ENCODE data around the gene SPRR1B. TPM values are rescaled to one million over a fixed set of nuclear protein-coding genes. Genes with fewer than 3 reads are reported as not detected.

Gene SPRR1B
- total RNA-seq: not detected

DNA sequence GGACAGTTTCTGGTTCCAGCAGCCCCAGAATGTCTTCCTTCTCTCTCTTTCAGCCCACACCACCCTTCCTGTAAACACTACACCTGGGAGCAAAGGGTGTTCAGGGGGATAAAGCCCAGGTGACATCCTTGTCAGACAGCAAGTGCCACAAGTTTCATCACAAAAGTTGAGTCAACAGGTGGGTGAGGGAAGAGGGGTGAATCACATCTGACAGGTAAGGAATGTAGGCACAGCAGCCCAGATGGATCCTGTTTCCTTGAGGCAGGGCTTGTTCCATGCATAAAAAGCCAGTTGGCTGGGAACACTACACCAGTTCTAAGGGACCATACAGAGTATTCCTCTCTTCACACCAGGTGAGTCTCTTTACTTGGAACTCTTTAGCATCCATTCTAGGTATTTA is at the start of gene SPRR1B:
Gene SPRR1B (plus strand): TSS at position 309 of the 400 bp plus-strand sequence. CDS start 1,143 bp downstream, outside the sequence.
- H3K27me3 ChIP-seq: no peaks in the 10 kb centered on the region

DNA sequence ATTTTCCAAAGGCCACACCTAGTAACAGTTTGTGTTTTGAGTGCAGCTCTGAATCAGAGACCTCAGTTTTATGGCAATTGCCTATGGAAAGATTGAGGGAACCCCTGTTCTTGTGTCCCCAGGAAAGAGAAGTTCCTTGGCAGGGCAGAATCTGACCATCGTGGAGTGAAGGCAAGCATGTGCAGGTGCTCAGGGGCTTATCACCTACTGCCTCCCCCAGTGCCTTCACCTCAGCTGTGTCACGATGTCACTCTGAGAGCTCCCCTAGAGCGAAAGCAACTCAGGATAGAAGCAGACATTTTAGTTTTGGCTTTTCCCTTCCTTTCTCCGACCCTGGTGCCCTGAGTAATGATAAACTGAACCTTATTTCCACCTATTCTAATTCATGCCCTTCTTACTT is 48.9 kb upstream of the SPRR1B start:
- no peak for DNase-seq
- WGBS, 2 donors (ENCODE audit: low coverage in 1 of 2): 72% methylated on average over 4 of the region's 4 CpGs; no CpG with 5 or more reads in 1 of the 2 donors
- Histone ChIP-seq H3K27ac (no peak overlapping the region), H3K4me3 (no peak overlapping the region), H3K4me1 (no peaks in the 10 kb centered on the region), H3K27me3 (no peaks in the 10 kb centered on the region), H3K36me3 (no peaks in the 10 kb centered on the region), H3K9me3 (no peaks in the 10 kb centered on the region)
- in situ Hi-C loops (cut with MboI; ENCODE audit: low pct_ligation_motif_present in 1 of 4, low pct_unique_long_range_greater_than_20kb in 1 of 4, low sequenced_read_pairs in 3 of 4) (no loop called here), intact Hi-C loops (cut with DNase I; ENCODE audit: low total_unique reads) (no loop called here)
- no peak for TF ChIP-seq EP300 (IDR thresholded peaks at IDR 0.05; ENCODE audit: low read depth)
- TF ChIP-seq, protein P1, sequence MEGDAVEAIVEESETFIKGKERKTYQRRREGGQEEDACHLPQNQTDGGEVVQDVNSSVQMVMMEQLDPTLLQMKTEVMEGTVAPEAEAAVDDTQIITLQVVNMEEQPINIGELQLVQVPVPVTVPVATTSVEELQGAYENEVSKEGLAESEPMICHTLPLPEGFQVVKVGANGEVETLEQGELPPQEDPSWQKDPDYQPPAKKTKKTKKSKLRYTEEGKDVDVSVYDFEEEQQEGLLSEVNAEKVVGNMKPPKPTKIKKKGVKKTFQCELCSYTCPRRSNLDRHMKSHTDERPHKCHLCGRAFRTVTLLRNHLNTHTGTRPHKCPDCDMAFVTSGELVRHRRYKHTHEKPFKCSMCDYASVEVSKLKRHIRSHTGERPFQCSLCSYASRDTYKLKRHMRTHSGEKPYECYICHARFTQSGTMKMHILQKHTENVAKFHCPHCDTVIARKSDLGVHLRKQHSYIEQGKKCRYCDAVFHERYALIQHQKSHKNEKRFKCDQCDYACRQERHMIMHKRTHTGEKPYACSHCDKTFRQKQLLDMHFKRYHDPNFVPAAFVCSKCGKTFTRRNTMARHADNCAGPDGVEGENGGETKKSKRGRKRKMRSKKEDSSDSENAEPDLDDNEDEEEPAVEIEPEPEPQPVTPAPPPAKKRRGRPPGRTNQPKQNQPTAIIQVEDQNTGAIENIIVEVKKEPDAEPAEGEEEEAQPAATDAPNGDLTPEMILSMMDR (IDR thresholded peaks at IDR 0.05): no peak
- no peak for TF ChIP-seq POLR2AphosphoS5 (IDR thresholded peaks at IDR 0.05)
- TF ChIP-seq POLR2A (IDR thresholded peaks at IDR 0.05): no peak

More for the DNA sequence above, at the start of gene SPRR1B:
- Histone ChIP-seq H3K9me3 (no peaks in the 10 kb centered on the region), H3K4me3 (no peak within 1 kb of the TSS), H3K4me1 (no peaks in the 10 kb centered on the region), H3K27ac (no peak within 1 kb of the TSS), H3K36me3 (no peaks in the 10 kb centered on the region)
- intact Hi-C loops (cut with DNase I; ENCODE audit: low total_unique reads) (no loop called here), in situ Hi-C loops (cut with MboI; ENCODE audit: low pct_ligation_motif_present in 1 of 4, low pct_unique_long_range_greater_than_20kb in 1 of 4, low sequenced_read_pairs in 3 of 4) (no loop called here)
- DNase-seq: no peak
- TF ChIP-seq POLR2A (IDR thresholded peaks at IDR 0.05): no peak
- no peak for TF ChIP-seq EP300 (IDR thresholded peaks at IDR 0.05; ENCODE audit: low read depth)
- TF ChIP-seq, protein P1 (IDR thresholded peaks at IDR 0.05): no peak
- TF ChIP-seq POLR2AphosphoS5 (IDR thresholded peaks at IDR 0.05): no peak

GRCh38 chr1:152983234-152983633 is 47.8 kb upstream of the SPRR1B start:
- in situ Hi-C loops (cut with MboI; ENCODE audit: low pct_ligation_motif_present in 1 of 4, low pct_unique_long_range_greater_than_20kb in 1 of 4, low sequenced_read_pairs in 3 of 4): no loop called here
- Histone ChIP-seq H3K27ac (no peak overlapping the region), H3K27me3 (no peaks in the 10 kb centered on the region), H3K9me3 (no peaks in the 10 kb centered on the region), H3K4me1 (no peaks in the 10 kb centered on the region), H3K36me3 (no peaks in the 10 kb centered on the region), H3K4me3 (no peak overlapping the region)
- TF ChIP-seq, protein P1 (IDR thresholded peaks at IDR 0.05): no peak
- TF ChIP-seq POLR2A (IDR thresholded peaks at IDR 0.05): no peak
- TF ChIP-seq POLR2AphosphoS5 (IDR thresholded peaks at IDR 0.05): no peak
- no peak for TF ChIP-seq EP300 (IDR thresholded peaks at IDR 0.05; ENCODE audit: low read depth)
- no peak for DNase-seq
- intact Hi-C loops (cut with DNase I; ENCODE audit: low total_unique reads): no loop called here

GRCh38 chr1:152983743-152984142 is 47.3 kb upstream of the SPRR1B start, which contains the start of gene SPRR1A:
SPRR1A (plus strand) TSS chr1:152984081; CDS start chr1:152985231, 1,150 bp downstream.
- H3K27ac ChIP-seq: no peak within 1 kb of the TSS
- no peaks in the 10 kb centered on the region for H3K9me3 ChIP-seq
- TF ChIP-seq, protein P1 (IDR thresholded peaks at IDR 0.05): no peak
- TF ChIP-seq POLR2AphosphoS5 (IDR thresholded peaks at IDR 0.05) (no peak), POLR2A (IDR thresholded peaks at IDR 0.05) (no peak)
- in situ Hi-C loops (cut with MboI; ENCODE audit: low pct_ligation_motif_present in 1 of 4, low pct_unique_long_range_greater_than_20kb in 1 of 4, low sequenced_read_pairs in 3 of 4): no loop called here
- DNase-seq: no peak
- no peaks in the 10 kb centered on the region for H3K36me3 ChIP-seq
- no peaks in the 10 kb centered on the region for H3K27me3 ChIP-seq
- intact Hi-C loops (cut with DNase I; ENCODE audit: low total_unique reads): no loop called here
- no peak within 1 kb of the TSS for H3K4me3 ChIP-seq
- H3K4me1 ChIP-seq: no peaks in the 10 kb centered on the region
- 51 to 60% methylated on average over 1 to 3 of the region's 3 CpGs for WGBS, 2 donors (ENCODE audit: low coverage in 1 of 2)

All from transverse colon (tissue), 4 donors.